Activated CD4-positive, alpha-beta T cell treated with anti-CD3 and anti-CD28 coated beads for 36 hours (primary cell): Measurements from ENCODE around the gene MPZL2. TPM values are rescaled to one million over a fixed set of nuclear protein-coding genes. Genes with fewer than 3 reads are reported as not detected.
A peak's percentile ranks its signal among the peaks of the same experiment; 100 is the strongest.

ENCODE experiments used
- ATAC-seq: fragments of 200-7000 bp; cut with Tn5 transposase; one replicate; pipeline ENCODE4 v1.10.0; 2021; ENCODE audit warnings: mild to moderate bottlenecking, moderate library complexity
- CTCF ChIA-PET: fragments of 350-600 bp; sonication (Branson Sonifier 250); formaldehyde crosslinking; loops from one replicate; lab custom pipeline; 2021; ENCODE audit warnings: antibody characterized with exemption; lab: Charles Lee
- POLR2A ChIA-PET: fragments of 350-600 bp; sonication (Branson Sonifier 250); formaldehyde crosslinking; loops from one replicate; lab custom pipeline; 2021; ENCODE audit warnings: antibody characterized with exemption, inconsistent platforms; lab: Charles Lee
- DNase-seq: peaks from one replicate; pipeline ENCODE4 v3.0.0-alpha.2; 2020
- H3K27ac Mint-ChIP-seq: one replicate; pipeline ENCODE4 v1.8.0; 2021; ENCODE audit warnings: mixed read lengths
- H3K27me3 Mint-ChIP-seq: one replicate; pipeline ENCODE4 v1.8.0; 2021; ENCODE audit warnings: mixed read lengths
- H3K36me3 Mint-ChIP-seq: one replicate; pipeline ENCODE4 v1.8.0; 2021; ENCODE audit warnings: low read depth, mixed read lengths
- H3K4me1 Mint-ChIP-seq: one replicate; pipeline ENCODE4 v1.8.0; 2021; ENCODE audit warnings: mixed read lengths
- H3K4me3 Mint-ChIP-seq: one replicate; pipeline ENCODE4 v1.8.0; 2021; ENCODE audit warnings: mild to moderate bottlenecking, moderate library complexity, mixed read lengths
- H3K9me3 Mint-ChIP-seq: one replicate; pipeline ENCODE4 v1.8.0; 2021; ENCODE audit warnings: low read depth, mixed read lengths
- intact Hi-C, 2 experiments: fragments of 100-400 bp; cut with DNase I in 1 of 2; cut with micrococcal nuclease in 1 of 2; formaldehyde crosslinking; loops; one replicate each; pipeline versions ENCODE4 v1.14.2 to v1.15.1; 2022 to 2024; cut with DNase I, micrococcal nuclease
- total RNA-seq, 2 experiments: library from RNA; stranded (reverse); gene quantifications; one replicate each; pipeline ENCODE4 v1.2.3, GENCODE V29; 2021

Gene MPZL2
- total RNA-seq, 2 experiments from 2014 or later, result 26.7 to 30.1 TPM

- Mint-ChIP-seq H3K27me3 (no peaks in the 10 kb centered on the region), H3K4me3 (no peak overlapping the region), H3K9me3 (no peaks in the 10 kb centered on the region), H3K27ac (no peak overlapping the region), H3K4me1 (peaks cover 32% of the 10 kb centered on the region), H3K36me3 (peaks cover 8% of the 10 kb centered on the region)
- ATAC-seq (no peak), DNase-seq (no peak)
- CTCF ChIA-PET, result interaction anchor here (0.7 to 3.2 kb wide), 4 partner anchors 9 to 44 kb away, joined by 3 to 13 read pairs (median 4); no protein-coding TSS in a partner anchor
- POLR2A ChIA-PET, result no interaction called here
- intact Hi-C loops, result no loop called here
Observed at GRCh38 chr11:118267486-118267885, 3.4 kb upstream of the MPZL2 start.

- CTCF ChIA-PET, result interaction anchor here (0.8 to 3.2 kb wide), 5 partner anchors 11 to 64 kb away, joined by 3 to 13 read pairs (median 7); no protein-coding TSS in a partner anchor
- POLR2A ChIA-PET, result interaction anchor here (0.6 kb wide), 1 partner anchor 247 kb away, joined by 10 read pairs; no protein-coding TSS in a partner anchor
- DNase-seq (no peak), ATAC-seq (no peak)
- Mint-ChIP-seq H3K36me3 (peaks cover 21% of the 10 kb centered on the region), H3K27me3 (no peaks in the 10 kb centered on the region), H3K9me3 (no peaks in the 10 kb centered on the region), H3K4me3 (no peak overlapping the region), H3K4me1 (peaks cover 47% of the 10 kb centered on the region), H3K27ac (peak overlapping the region; percentile 55)
- intact Hi-C loops, result no loop called here
Observed at GRCh38 chr11:118265954-118266353, 1.9 kb upstream of the MPZL2 start.

GRCh38 chr11:118264569-118265465 is 720 bp upstream of the MPZL2 start:
- peaks cover 57% of the 10 kb centered on the region for H3K4me1 Mint-ChIP-seq
- ChIA-PET POLR2A (interaction anchor here (0.6 kb wide), 1 partner anchor 79 kb away, joined by 3 read pairs; the partner anchor contains the start of gene CD3G), CTCF (interaction anchor here (0.6 to 3.2 kb wide), 12 partner anchors 12 to 170 kb away, joined by 3 to 13 read pairs (median 4); no protein-coding TSS in a partner anchor)
- no peaks in the 10 kb centered on the region for H3K27me3 Mint-ChIP-seq
- H3K4me3 Mint-ChIP-seq, result peak overlapping the region; percentile 74
- DNase-seq (no peak), ATAC-seq (no peak)
- no peaks in the 10 kb centered on the region for H3K9me3 Mint-ChIP-seq
- H3K36me3 Mint-ChIP-seq, result peaks cover 29% of the 10 kb centered on the region
- intact Hi-C loops, result no loop called here
- peak overlapping the region; percentile 72 for H3K27ac Mint-ChIP-seq

DNA sequence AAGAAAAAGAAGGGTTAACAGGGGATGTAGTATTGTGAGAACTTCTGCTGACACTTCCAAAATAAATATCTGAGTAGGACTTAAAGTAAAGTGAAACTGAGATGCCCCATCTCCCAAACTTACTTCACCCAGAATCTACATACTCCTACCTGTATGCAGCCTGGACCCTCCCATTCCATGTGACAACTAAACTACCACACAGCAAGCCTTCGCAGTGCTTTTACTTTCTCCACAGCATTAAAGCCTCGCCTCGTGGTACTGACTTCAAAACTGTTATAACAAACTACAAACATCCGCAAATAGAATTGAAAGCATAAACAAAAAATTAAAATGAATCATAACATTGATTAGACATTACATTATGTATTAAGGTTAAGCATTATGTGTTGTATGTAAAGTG is 985 bp downstream of the MPZL2 start:
- CTCF ChIA-PET, result interaction anchor here (1.0 to 3.1 kb wide), 9 partner anchors 14 to 172 kb away, joined by 3 to 15 read pairs (median 5); no protein-coding TSS in a partner anchor
- peaks cover 46% of the 10 kb centered on the region for H3K36me3 Mint-ChIP-seq
- peak overlapping the region; percentile 74 for H3K4me3 Mint-ChIP-seq
- peaks cover 3% of the 10 kb centered on the region for H3K9me3 Mint-ChIP-seq
- POLR2A ChIA-PET, result no interaction called here
- intact Hi-C loops, result no loop called here
- ATAC-seq (peak; percentile 39), DNase-seq (no peak)
- peaks cover 61% of the 10 kb centered on the region for H3K4me1 Mint-ChIP-seq
- peak overlapping the region; percentile 72 for H3K27ac Mint-ChIP-seq
- H3K27me3 Mint-ChIP-seq, result no peaks in the 10 kb centered on the region

DNA sequence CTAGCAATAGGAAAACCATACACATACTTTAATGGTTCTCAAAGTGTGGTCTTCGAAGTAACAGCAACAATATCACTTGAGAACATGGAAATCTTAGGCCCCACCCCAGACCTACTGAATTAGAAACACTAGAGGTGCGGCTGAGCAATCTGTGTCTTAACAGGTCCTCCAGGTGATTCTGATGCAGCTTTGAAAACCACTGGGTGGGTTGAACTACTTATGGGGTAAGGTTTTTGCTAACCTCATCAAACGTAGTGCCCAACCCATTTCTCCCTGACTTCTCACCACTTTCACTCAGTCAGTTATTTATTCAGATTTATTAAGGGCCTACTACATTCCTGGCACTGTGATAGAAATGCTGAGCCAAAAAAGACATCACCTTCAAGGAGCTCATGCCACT is 3.7 kb downstream of the MPZL2 start:
- no peak for DNase-seq
- CTCF ChIA-PET, result interaction anchor here (0.6 to 2.7 kb wide), 10 partner anchors 17 to 102 kb away, joined by 3 to 15 read pairs (median 6); no protein-coding TSS in a partner anchor
- H3K4me1 Mint-ChIP-seq, result peaks cover 57% of the 10 kb centered on the region

GRCh38 chr11:118259138-118259537 is 5.0 kb downstream of the MPZL2 start:
- CTCF ChIA-PET, result interaction anchor here (0.6 to 2.7 kb wide), 13 partner anchors 13 to 64 kb away, joined by 3 to 10 read pairs (median 5); no protein-coding TSS in a partner anchor
- DNase-seq, result no peak
- Mint-ChIP-seq H3K4me1 (peaks cover 49% of the 10 kb centered on the region), H3K4me3 (no peak overlapping the region), H3K36me3 (peaks cover 70% of the 10 kb centered on the region), H3K27me3 (no peaks in the 10 kb centered on the region), H3K9me3 (peaks cover 3% of the 10 kb centered on the region), H3K27ac (no peak overlapping the region)
- intact Hi-C loops, result loop anchor here in 1 of 2 experiments (2.0 kb wide), 1 partner anchor 32 kb away; no protein-coding TSS in a partner anchor
- POLR2A ChIA-PET, result no interaction called here
- ATAC-seq, result no peak

More for the DNA sequence above, 3.7 kb downstream of the MPZL2 start:
- Mint-ChIP-seq H3K9me3 (peaks cover 3% of the 10 kb centered on the region), H3K27ac (no peak overlapping the region), H3K4me3 (no peak overlapping the region), H3K27me3 (no peaks in the 10 kb centered on the region), H3K36me3 (peaks cover 64% of the 10 kb centered on the region)
- POLR2A ChIA-PET, result interaction anchor here (0.6 kb wide), 1 partner anchor 18 kb away, joined by 8 read pairs; no protein-coding TSS in a partner anchor
- intact Hi-C loops, result no loop called here
- ATAC-seq, result no peak

DNA sequence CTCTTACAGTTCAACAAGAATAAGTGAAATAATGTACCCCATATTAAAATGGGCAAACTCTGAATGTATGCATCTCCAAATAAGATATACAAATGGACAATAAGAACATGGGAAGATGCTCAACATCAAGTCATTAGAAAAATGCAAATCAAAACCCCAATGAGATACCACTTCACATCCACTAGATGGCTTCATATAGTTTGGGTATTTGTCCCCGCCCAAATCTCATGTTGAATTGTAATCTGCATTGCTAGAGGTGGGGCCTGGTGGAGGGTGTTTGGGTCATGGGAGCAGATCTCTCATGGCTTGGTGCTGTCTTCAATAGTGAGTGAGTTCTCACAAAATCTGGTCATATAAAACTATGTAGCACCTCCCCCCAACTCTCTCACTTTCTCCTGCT is 5.7 kb downstream of the MPZL2 start:
- DNase-seq (peak; percentile 33), ATAC-seq (peak; percentile 70)
- H3K27ac Mint-ChIP-seq, result no peak overlapping the region
- H3K4me3 Mint-ChIP-seq, result no peak overlapping the region
- H3K9me3 Mint-ChIP-seq, result peaks cover 3% of the 10 kb centered on the region
- H3K27me3 Mint-ChIP-seq, result no peaks in the 10 kb centered on the region
- H3K36me3 Mint-ChIP-seq, result peaks cover 70% of the 10 kb centered on the region
- intact Hi-C loops, result loop anchor here in 1 of 2 experiments (2.0 kb wide), 1 partner anchor 32 kb away; no protein-coding TSS in a partner anchor
- POLR2A ChIA-PET, result no interaction called here
- CTCF ChIA-PET, result interaction anchor here (0.6 to 2.7 kb wide), 6 partner anchors 19 to 60 kb away, joined by 5 to 10 read pairs (median 6); no protein-coding TSS in a partner anchor
- H3K4me1 Mint-ChIP-seq, result peaks cover 42% of the 10 kb centered on the region

GRCh38 chr11:118252688-118253087 is 11.4 kb downstream of the MPZL2 start:
- peak overlapping the region; percentile 96 for H3K27ac Mint-ChIP-seq
- H3K9me3 Mint-ChIP-seq, result peaks cover 1% of the 10 kb centered on the region
- peak overlapping the region; percentile 82 for H3K4me3 Mint-ChIP-seq
- no peaks in the 10 kb centered on the region for H3K27me3 Mint-ChIP-seq
- peaks cover 29% of the 10 kb centered on the region for H3K4me1 Mint-ChIP-seq
- POLR2A ChIA-PET, result interaction anchor here (2.1 kb wide), 1 partner anchor 28 kb away, joined by 7 read pairs; the partner anchor contains the start of gene JAML
- DNase-seq (no peak), ATAC-seq (no peak)
- intact Hi-C loops, result loop anchor here in 1 of 2 experiments (1.0 to 2.0 kb wide), 2 partner anchors 35 to 148 kb away; partner anchors contain the start of gene ATP5MG
- peaks cover 36% of the 10 kb centered on the region for H3K36me3 Mint-ChIP-seq
- CTCF ChIA-PET, result interaction anchor here (1.0 to 2.1 kb wide), 8 partner anchors 9 to 55 kb away, joined by 3 to 13 read pairs (median 4); partner anchors contain the start of gene JAML

DNA sequence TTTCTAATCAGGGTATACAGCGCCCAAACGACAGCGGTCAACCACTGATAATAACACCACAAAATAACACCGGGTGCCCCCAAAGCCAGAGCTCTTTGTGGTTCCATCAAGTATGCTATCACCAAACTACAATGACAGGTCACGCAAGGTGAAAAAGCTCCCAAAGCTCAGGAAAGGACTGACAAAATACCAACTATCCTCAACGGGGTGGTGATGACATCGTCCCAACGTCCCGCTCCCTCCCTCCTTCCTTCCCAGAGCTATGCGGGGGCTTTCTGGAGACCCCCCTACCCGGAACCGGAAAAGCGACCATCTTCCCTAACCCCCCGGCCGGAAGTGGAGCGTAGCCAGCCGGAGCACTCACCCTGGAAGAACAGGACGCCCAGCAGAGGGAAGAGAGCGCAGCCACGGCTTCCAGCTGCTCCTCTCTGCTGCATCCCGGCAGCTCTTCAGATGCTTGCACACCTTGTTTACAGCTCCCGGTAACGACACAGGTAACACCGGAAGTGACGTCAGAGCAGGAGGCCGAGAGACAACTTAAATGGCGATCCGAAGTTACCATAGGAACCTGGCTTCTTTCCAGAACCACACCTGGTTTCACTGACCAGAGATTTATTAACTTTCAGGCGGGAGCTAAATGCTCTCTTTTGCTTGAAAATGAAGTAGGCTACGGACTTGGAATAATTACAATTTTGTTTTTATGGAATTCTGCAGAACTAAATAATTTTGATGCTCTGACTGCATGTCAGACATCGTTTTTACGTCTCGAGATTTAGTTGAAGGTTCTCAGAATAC is 12.0 kb downstream of the MPZL2 start, which contains the start of gene MPZL3:
Gene MPZL3 (minus strand): TSS at position 508 of the 795 bp plus-strand sequence. CDS start 71 bp downstream, at position 437.
- intact Hi-C loops, result loop anchor here (1.0 to 2.0 kb wide), 3 partner anchors 28 to 149 kb away; partner anchors contain the start of gene ATP5MG (in 1 of the 2)
- ATAC-seq, result peak; percentile 65
- POLR2A ChIA-PET, result interaction anchor here (0.5 to 2.1 kb wide), 5 partner anchors 10 to 592 kb away, joined by 3 to 10 read pairs (median 7); partner anchors contain the start of genes CD3D and JAML
- DNase-seq, result peak; percentile 90
- CTCF ChIA-PET, result interaction anchor here (0.7 to 2.1 kb wide), 13 partner anchors 9 to 98 kb away, joined by 3 to 13 read pairs (median 4); partner anchors contain the start of gene JAML
- H3K4me1 Mint-ChIP-seq, result peaks cover 36% of the 10 kb centered on the region
- H3K36me3 Mint-ChIP-seq, result peaks cover 39% of the 10 kb centered on the region
- H3K4me3 Mint-ChIP-seq, result peak within 1 kb of the TSS; percentile 82
- H3K27ac Mint-ChIP-seq, result peak within 1 kb of the TSS; percentile 96
- no peaks in the 10 kb centered on the region for H3K27me3 Mint-ChIP-seq
- H3K9me3 Mint-ChIP-seq, result peaks cover 3% of the 10 kb centered on the region

DNA sequence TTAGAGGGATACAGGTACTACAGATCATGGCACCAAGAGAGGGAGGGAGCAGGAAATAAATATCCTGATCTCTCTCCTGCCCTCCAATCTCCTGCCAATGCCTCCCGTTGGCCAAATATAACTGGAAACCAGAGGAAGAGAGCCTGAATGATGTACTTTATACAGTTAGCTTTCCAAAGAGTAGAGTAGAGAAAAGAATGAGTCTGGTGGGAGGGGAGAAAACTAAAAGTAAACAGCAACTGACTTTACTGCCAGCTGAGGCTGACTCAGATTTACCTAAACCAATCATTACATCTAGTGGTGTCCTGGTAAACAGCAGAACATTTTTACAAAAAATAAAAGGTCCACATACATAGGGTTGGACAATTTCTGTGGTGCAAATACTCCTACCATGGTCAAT is 17.1 kb downstream of the MPZL2 start:
- H3K9me3 Mint-ChIP-seq, result peaks cover 3% of the 10 kb centered on the region
- peak overlapping the region; percentile 78 for H3K27ac Mint-ChIP-seq
- ATAC-seq (peak; percentile 69), DNase-seq (no peak)
- ChIA-PET POLR2A (interaction anchor here (1.2 kb wide), 2 partner anchors 14 to 23 kb away, joined by 3 to 5 read pairs; partner anchors contain the start of gene JAML), CTCF (interaction anchor here (0.7 to 1.9 kb wide), 9 partner anchors 20 to 109 kb away, joined by 4 to 10 read pairs (median 6); partner anchors contain the start of gene JAML)
- peaks cover 48% of the 10 kb centered on the region for H3K36me3 Mint-ChIP-seq
- peaks cover 71% of the 10 kb centered on the region for H3K4me1 Mint-ChIP-seq
- H3K4me3 Mint-ChIP-seq, result peak overlapping the region; percentile 11
- intact Hi-C loops, result loop anchor here in 1 of 2 experiments (5.0 kb wide), 1 partner anchor 430 kb away; no protein-coding TSS in a partner anchor
- no peaks in the 10 kb centered on the region for H3K27me3 Mint-ChIP-seq
